GM18907 (cell line): Measurements from ENCODE around the gene STK32C.
"Not testable (repeated sequence)": the region's sequence is repeated elsewhere in the genome, so short reads cannot be mapped to it uniquely, and the experiment has no call there.

Experiments used
- ATAC-seq: cut with Tn5 transposase; IDR thresholded peaks from one replicate; pipeline ENCODE4 v1.9.1; 2021; ENCODE audit warnings: mild to moderate bottlenecking, moderate library complexity; ENCODE audit not compliant: unreplicated experiment

The STK32C gene

DNA sequence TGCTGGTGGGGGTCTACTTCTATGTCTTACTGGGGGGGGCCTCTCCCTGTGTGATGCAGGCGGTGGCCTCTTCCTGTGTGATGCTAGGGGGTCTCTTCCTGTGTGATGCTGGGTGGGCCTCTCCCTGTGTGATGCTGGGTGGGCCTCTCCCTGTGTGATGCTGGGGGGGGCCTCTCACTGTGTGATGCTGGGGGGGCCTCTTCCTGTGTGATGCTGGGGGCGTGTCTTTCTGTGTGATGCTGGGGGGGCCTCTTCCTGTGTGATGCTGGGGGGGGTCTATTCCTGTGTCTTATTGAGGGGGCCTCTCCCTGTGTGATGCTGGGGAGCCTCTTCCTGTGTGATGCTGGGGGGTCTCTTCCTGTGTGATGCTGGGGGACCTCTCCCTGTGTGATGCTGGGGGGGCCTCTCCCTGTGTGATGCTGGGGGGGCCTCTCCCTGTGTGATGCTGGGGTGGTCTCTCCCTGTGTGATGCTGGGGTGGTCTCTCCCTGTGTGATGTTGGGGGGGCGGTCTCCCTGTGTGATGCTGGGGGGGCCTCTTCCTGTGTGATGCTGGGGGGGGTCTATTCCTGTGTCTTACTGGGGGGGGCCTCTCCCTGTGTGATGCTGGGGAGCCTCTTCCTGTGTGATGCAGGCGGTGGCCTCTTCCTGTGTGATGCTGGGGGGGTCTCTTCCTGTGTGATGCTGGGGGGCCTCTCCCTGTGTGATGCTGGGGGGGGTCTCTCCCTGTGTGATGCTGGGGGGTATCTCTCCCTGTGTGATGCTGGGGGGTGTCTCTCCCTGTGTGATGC is 146.7 kb downstream of the STK32C start:
- not testable (repeated sequence) for ATAC-seq

DNA sequence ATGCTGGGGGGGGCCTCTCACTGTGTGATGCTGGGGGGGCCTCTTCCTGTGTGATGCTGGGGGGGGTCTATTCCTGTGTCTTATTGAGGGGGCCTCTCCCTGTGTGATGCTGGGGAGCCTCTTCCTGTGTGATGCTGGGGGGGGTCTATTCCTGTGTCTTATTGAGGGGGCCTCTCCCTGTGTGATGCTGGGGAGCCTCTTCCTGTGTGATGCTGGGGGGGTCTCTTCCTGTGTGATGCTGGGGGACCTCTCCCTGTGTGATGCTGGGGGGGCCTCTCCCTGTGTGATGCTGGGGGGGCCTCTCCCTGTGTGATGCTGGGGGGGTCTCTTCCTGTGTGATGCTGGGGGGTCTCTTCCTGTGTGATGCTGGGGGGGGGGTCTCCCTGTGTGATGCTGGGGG is 147.5 kb downstream of the STK32C start:
- ATAC-seq: not testable (repeated sequence)

DNA sequence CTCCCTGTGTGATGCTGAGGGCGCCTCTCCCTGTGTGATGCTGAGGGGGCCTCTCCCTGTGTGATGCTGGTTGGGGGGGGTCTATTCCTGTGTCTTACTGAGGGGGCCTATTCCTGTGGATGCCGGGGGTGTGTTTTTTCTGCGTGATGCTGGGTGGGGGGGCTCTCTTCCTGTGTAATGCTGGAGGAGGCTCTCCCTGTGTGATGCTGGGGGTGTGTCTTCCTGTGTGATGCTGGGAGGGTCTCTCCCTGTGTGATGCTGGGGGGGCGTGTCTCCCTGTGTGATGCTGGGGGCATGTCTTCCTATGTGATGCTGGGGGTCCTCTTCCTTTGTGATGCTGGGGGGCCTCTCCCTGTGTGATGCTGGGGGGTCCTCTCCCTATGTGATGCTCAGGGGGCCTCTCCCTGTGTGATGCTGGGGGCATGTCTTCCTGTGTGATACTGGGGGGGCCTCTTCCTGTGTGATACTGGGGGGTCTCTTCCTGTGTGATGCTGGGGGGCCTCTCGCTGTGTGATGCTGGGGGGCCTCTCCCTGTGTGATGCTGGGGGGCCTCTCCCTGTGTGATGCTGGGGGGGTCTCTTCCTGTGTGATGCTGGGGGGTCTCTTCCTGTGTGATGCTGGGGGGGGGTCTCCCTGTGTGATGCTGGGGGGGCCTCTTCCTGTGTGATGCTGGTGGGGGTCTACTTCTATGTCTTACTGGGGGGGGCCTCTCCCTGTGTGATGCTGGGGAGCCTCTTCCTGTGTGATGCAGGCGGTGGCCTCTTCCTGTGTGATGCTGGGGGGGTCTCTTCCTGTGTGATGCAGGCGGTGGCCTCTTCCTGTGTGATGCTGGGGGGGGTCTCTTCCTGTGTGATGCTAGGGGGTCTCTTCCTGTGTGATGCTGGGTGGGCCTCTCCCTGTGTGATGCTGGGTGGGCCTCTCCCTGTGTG is 148.2 kb downstream of the STK32C start:
- ATAC-seq: not testable (repeated sequence)

DNA sequence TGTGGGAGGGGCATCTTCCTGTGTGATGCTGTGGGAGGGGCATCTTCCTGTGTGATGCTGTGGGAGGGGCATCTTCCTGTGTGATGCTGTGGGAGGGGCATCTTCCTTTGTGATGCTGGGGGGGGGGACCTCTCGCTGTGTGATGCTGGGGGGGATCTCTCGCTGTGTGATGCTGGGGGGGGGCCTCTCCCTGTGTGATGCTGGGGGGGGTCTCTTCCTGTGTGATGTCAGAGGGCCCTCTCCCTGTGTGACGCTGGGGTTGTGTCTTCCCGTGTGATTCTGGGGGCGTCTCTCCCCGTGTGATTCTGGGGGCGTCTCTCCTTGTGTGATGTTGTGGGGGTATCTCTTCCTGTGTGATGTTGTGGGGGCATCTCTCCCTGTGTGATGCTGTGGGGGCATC is 148.9 kb downstream of the STK32C start:
- no peak for ATAC-seq

DNA sequence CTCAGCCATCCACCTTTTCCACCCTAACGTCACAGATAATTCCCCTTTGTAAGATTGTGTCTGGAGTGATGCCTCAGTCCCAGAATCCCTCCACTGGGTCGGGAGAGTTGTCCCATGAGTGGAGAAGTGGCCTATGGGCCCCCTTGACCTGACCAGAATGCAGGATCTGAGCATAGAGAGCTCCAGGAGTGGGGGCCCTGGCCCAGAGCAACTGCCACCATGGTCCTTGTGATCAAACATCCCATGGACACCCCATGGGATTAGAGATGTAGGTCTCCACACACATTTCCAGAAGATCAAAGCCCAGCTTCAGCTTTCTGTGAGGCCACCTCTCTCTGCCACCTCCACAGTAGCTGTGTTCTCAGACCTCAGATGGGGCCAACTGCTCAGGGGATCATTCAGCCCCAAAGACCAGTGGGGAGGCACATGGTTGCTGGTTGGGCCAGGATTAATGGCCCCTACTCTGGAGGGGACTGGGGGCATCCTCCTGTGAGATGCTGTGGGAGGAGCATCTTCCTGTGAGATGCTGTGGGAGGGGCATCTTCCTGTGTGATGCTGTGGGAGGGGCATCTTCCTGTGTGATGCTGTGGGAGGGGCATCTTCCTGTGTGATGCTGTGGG is 149.5 kb downstream of the STK32C start:
- ATAC-seq: no peak
